Hematopoietic multipotent progenitor cell treated with erythropoietin and hydrocortisone succinate and interleukin-3 and kit ligand, for 6 days (in vitro differentiated cells): ENCODE results near the gene VPS13C.

Experiments used
- DNase-seq: peaks from one replicate; pipeline ENCODE4 v3.0.0-alpha.2; 2015

Gene VPS13C

DNA sequence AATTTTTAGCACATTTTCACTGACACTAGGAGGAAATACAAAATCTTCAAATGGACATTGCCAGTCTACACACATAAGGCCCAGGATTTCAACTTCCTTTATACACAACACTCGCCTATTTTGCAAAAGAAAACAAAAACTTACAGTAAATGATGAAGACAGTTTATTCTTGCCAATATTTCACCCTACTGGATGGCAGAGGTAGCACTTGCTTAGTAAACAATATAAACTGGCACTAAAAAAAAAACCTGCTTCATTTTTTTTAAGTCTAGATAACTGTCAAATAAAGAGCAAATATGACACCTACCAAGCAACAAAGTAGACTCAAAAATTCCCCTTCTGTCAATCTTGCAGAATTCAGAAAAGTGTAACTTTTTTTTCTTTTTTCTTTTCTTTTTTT, 204.0 kb downstream of the VPS13C start:
- DNase-seq = no peak

GRCh38 chr15:61853195-61853594, 207.1 kb downstream of the VPS13C start:
- no peak for DNase-seq

DNA sequence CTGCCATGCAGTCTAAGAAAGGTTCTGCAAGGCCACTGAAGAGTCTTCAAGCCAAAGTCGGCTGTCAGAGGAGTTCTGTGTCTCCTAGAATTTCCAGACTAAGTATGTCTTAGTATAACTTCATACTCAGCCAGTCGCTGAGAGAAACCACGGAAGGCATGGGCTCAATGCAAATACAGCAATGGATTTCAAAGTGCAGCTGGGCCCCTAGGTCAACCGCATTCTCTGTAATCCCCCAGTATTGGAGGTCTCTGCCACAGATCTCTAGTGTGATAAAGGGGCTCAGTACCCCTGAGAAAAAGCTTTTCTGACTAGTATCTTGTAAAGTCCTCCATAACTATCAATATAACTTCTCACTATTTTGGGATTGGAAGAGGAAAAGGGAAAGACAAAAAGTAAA, 208.3 kb downstream of the VPS13C start:
- no peak for DNase-seq

DNA sequence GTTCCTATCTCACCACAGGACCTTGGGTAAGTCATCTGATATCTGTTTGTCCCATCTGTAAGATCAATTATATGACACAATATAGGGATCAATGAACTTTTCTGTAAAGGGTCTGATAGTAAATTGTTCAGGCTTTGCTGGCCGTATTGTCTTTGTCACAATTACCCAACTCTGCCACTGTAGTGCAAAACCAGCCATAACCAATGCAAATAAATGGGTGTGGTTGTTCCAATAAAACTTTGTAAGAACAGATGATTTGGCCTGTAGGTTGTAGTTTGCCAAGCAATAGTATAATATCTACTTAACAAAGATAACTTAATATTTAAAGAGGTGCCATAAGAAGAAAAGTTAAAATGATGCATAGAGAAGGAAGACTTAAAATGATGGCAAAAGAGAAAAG, 210.8 kb downstream of the VPS13C start:
- no peak for DNase-seq

- DNase-seq = no peak
Observed at GRCh38 chr15:61841466-61841865, 218.8 kb downstream of the VPS13C start.

- DNase-seq = no peak
Observed at GRCh38 chr15:61840090-61840489, 220.2 kb downstream of the VPS13C start.

- no peak for DNase-seq
Observed at GRCh38 chr15:61839546-61839945, 220.7 kb downstream of the VPS13C start.

GRCh38 chr15:61835496-61836106, 224.6 kb downstream of the VPS13C start:
- DNase-seq = peak; percentile 68

- no peak for DNase-seq
Observed at GRCh38 chr15:61835029-61835428, 225.2 kb downstream of the VPS13C start.

- DNase-seq = peak; percentile 78
Observed at GRCh38 chr15:61834076-61834697, 226.1 kb downstream of the VPS13C start.

DNA sequence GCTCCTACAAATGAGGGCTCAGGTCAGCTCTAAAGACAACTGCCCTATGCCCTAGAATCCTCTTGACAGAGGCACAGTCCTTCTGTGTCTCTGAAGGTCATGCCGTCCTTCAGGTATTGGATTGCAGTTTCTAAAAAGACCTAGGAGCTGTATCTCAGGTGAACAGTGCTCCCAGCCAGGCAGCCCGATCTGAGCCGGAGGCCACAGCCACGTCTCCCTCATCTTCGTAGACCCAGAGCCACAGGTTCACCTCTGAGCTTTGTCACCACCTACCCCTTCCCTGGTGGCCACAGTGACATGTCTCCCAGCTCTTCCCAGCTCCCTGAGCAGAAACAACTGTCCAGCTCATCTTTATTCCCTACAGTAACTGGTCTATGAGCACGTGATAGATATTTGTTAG, 228.0 kb downstream of the VPS13C start:
- DNase-seq = no peak

DNA sequence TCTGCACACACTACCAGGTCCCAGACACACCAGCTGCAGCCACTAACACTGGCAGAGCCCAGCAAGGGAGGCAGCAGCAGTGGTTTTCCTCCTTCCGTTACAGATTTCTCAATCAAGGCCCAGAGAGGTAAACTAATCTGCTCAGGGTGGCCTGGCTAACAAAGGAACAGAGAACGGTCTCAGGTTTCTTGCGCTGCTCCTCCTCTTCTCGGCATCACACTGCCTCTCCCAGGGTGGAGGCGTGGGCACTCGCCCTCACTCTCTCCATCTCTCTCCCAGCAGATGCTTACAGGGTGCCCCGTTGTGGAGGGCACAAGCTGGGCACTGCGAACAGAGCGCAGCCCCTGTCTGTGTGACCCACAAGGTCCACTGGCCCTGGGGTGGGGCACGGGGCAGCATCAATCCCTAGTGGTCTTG, 228.7 kb downstream of the VPS13C start:
- DNase-seq = peak; percentile 27

GRCh38 chr15:61830536-61831330, 229.5 kb downstream of the VPS13C start:
- DNase-seq = peak; percentile 9

DNA sequence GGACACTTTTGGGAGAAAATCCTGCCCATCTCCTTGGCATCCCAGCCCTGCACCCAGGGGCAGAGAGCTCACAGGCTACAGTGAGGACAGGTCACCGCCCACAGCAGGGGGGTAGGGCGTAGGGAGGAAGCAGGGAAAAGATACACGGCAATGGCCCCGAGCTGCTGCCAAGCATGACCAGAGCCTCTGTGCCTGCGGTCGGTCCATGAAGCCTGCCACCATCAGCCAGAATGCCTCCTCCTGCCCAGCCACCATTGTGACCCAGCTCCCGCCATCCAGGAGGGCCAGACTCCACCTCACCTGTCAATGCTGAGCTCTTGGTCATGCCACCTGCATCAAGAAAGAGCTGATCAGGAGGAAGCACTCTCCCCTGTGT, 230.7 kb downstream of the VPS13C start:
- no peak for DNase-seq

DNA sequence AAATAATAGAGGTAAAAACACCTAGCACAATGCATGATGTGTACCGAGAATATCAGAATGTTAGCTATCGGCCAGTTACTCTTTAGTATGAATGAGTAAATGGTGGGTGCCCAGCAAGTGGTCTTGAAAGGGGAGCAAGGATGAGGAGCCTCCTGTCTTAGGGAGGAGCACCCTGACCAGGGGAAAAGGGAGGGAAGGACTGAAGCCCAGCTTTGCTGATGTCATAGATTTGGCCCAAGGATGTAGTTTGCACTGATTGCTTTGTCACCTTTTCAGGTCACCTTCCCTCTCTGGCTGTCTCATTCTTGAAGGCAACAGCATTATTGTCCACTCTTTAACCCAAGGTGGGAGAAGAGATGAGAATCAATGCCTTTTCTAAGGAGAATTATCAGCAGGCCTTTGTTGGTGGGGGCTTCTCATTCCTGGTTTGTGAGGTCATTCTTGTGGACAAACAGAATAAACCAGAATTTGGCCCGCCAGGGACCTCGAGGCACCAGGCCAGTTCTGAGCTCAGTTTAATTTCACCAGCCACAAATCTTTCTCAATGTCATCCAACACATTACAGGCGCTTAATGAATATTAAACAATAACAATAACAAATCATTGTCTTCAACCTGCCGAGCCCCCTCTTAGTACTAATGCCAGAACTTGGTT, 231.3 kb downstream of the VPS13C start:
- DNase-seq = no peak

GRCh38 chr15:61828008-61828407, 232.2 kb downstream of the VPS13C start:
- no peak for DNase-seq

- DNase-seq = no peak
Observed at GRCh38 chr15:61827131-61827530, 233.1 kb downstream of the VPS13C start.

GRCh38 chr15:61824291-61824690, 236.0 kb downstream of the VPS13C start:
- no peak for DNase-seq

DNA sequence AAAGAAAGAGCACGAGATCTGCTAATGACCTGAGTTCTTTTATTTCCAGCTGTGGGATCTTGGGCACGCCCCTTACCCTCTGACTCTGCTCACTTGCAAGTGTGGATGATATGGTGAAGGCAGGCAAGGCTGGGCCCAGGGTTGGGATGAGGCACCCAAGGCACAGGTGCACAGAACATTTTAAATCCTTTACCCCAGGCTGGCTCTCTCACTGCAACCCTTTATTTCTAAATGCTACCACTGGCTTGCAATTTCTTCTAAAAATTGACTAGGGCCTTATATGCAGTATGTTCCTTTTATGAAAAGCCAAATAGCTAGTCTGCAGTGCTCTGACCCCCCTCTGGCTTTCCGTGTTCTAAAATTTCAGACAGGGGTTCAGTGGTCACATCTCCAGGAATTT, 237.7 kb downstream of the VPS13C start:
- DNase-seq = no peak

GRCh38 chr15:61820951-61821350, 239.3 kb downstream of the VPS13C start:
- no peak for DNase-seq

GRCh38 chr15:61820212-61820611, 240.0 kb downstream of the VPS13C start:
- DNase-seq = no peak

- DNase-seq = no peak
Observed at GRCh38 chr15:61819386-61819785, 240.9 kb downstream of the VPS13C start.

- no peak for DNase-seq
Observed at GRCh38 chr15:61818801-61819200, 241.4 kb downstream of the VPS13C start.

DNA sequence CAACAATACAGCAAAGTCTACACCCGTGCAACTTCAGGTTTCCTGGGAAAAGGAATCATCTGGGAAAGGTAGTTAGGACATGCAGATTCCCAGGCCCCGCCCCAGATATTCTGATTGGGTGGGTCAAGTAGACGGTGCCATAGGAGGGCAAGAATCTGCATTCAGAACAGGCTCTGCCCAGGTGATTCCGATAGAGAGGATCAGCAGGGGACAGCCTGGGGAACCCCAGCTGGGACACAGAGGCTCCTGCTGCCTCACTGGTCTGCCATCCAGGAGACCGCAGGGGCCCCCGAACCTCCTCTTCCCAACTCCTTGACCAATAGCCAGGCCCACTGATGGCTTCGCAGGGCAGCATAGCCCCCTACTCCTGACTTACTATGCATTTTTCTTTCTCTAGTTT, 243.4 kb downstream of the VPS13C start:
- no peak for DNase-seq
